ENCODE measurements around the gene LYST. TPM values are rescaled to one million over a fixed set of nuclear protein-coding genes. Genes with fewer than 3 reads are reported as not detected.

Gene LYST, protein sequence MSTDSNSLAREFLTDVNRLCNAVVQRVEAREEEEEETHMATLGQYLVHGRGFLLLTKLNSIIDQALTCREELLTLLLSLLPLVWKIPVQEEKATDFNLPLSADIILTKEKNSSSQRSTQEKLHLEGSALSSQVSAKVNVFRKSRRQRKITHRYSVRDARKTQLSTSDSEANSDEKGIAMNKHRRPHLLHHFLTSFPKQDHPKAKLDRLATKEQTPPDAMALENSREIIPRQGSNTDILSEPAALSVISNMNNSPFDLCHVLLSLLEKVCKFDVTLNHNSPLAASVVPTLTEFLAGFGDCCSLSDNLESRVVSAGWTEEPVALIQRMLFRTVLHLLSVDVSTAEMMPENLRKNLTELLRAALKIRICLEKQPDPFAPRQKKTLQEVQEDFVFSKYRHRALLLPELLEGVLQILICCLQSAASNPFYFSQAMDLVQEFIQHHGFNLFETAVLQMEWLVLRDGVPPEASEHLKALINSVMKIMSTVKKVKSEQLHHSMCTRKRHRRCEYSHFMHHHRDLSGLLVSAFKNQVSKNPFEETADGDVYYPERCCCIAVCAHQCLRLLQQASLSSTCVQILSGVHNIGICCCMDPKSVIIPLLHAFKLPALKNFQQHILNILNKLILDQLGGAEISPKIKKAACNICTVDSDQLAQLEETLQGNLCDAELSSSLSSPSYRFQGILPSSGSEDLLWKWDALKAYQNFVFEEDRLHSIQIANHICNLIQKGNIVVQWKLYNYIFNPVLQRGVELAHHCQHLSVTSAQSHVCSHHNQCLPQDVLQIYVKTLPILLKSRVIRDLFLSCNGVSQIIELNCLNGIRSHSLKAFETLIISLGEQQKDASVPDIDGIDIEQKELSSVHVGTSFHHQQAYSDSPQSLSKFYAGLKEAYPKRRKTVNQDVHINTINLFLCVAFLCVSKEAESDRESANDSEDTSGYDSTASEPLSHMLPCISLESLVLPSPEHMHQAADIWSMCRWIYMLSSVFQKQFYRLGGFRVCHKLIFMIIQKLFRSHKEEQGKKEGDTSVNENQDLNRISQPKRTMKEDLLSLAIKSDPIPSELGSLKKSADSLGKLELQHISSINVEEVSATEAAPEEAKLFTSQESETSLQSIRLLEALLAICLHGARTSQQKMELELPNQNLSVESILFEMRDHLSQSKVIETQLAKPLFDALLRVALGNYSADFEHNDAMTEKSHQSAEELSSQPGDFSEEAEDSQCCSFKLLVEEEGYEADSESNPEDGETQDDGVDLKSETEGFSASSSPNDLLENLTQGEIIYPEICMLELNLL (N-terminal part only)
- total RNA-seq: 29.7 and 38.6 TPM in 2 replicates

DNA sequence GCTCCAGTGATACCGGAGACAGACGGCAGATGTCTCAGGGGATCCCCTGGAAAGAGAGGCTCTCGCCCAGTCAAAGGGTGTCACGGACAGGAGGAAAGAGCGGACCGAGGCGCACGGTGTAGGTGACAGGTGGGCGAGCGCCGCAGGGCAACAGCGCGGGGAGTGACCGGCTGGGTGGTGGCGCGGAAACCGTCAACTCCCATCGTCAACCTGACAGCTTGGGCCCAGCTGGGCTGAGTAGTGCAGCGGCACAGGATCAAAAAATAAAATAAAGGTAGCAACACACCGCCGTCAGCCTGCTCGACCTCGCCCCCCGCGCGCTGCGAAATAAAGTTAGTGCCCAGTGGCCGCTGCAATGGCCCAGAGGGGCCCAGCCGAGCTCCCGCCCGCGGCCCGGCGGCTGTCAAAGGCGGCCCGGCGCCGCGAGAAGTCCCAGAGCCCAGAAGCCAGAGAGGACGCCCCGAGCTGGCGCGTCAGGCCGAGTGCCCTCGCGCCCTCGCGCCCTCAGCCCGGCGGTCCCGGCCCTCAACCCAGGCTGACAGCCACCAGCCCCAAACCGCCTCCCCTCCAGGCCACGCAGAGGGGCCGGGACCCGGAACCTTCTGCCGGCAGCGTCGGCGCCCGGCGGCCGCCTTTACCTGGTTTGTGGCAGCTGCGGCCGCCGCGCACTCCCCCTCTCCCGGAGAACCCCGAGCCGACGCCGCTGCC is at the start of gene LYST:
TSS of gene LYST (minus strand) at position 702 of the 708 bp plus-strand sequence. CDS start 36,489 bp downstream, outside the sequence.

DNA sequence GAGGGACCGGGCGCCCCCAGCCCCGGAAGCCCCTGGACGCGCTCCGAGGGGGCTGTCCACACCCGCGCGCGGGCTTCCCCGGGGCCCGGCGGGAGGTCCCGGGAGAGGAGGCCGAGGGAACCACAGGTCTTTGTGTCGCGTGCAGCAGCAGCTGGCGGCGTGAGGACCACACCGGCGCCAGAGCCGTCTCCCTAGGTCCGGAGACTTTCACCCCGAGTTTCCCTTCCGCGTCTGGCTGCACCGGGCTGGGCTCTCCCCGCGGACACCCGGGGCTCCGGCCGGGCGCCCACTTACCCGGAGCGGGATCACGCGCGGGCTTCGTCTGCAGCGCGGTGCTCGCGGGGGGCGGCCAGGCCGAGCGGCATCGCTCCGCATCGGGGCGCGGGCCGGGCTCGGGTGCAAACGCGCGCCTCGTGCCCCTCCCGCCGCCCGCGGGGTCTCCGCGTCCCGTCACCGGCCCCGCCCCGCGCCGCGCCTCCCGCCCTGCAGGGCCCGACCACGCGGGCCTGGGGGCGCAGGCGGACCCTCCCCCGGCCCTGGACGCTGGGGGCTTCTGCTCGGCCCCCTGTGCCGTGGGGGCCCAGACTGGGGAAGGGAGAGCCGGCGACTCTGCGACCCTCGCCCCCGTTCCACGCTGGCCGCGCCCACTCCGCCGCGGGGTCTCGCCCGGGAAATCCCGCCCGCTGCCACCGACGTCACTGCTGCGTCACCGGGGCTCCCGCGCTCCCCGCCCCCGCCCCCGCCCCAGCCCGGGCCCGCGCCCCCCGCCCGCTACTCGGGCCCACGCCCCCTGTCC is 217.1 kb downstream of the LYST start, which contains the start of gene GNG4:
TSS of gene GNG4 (minus strand) at position 417 of the 796 bp plus-strand sequence. CDS start 65,946 bp downstream, outside the sequence.

Other genes starting within 250 kb of the LYST start
- gene GNG4, start 217.1 kb downstream of the LYST start, total RNA-seq: 2.7 and 3.0 TPM in 2 replicates
- 94.4 and 113 TPM in 2 replicates for gene NID1, start 198.2 kb upstream of the LYST start, total RNA-seq

Data from uterine smooth muscle cell (primary cell).